Liver (tissue), 9 donors: Measurements from ENCODE around the gene LRPAP1. TPM values are rescaled to one million over a fixed set of nuclear protein-coding genes. Genes with fewer than 3 reads are reported as not detected.

Experiments used
- DNase-seq: peaks from one replicate; pipeline ENCODE4 v3.0.0-alpha.2; 2017; ENCODE audit warnings: low spot score
- H3K27ac ChIP-seq, 2 donors: one replicate each; pipeline ENCODE4 v1.7.0; 2013; ENCODE audit warnings: inconsistent platforms in 2 of 2, low read length in 2 of 2, control low read depth in 1 of 2, low read depth in 1 of 2, mild to moderate bottlenecking in 1 of 2
- H3K27me3 ChIP-seq, 4 donors: one replicate each; pipeline versions ENCODE4 v1.6.1 to v1.7.0; 2013; ENCODE audit warnings: low read length in 3 of 4, inconsistent platforms in 1 of 4, mild to moderate bottlenecking in 1 of 4, moderate library complexity in 1 of 4; ENCODE audit not compliant: control insufficient read depth in 4 of 4, insufficient read depth in 4 of 4
- H3K36me3 ChIP-seq, 4 donors: one replicate each; pipeline versions ENCODE4 v1.6.1 to v1.7.0; 2013; ENCODE audit warnings: low read length in 3 of 4, mild to moderate bottlenecking in 3 of 4, low read depth in 1 of 4, moderate library complexity in 1 of 4; ENCODE audit not compliant: control insufficient read depth in 4 of 4, insufficient read depth in 3 of 4
- H3K4me1 ChIP-seq, 4 donors: one replicate each; pipeline versions ENCODE4 v1.6.1 to v1.7.0; 2013; ENCODE audit warnings: low read length in 3 of 4, mild to moderate bottlenecking in 3 of 4, moderate library complexity in 1 of 4; ENCODE audit not compliant: control insufficient read depth in 4 of 4, insufficient read depth in 4 of 4
- H3K4me3 ChIP-seq, 3 donors: one replicate each; pipeline versions ENCODE4 v1.6.1 to v1.7.0; 2013; ENCODE audit warnings: low read length in 3 of 3, control low read depth in 1 of 3, low read depth in 1 of 3, mild to moderate bottlenecking in 1 of 3
- H3K9ac ChIP-seq, 2 donors: one replicate each; pipeline ENCODE4 v1.7.0; 2013; ENCODE audit warnings: low read length in 2 of 2, mild to moderate bottlenecking in 2 of 2, moderate library complexity in 2 of 2, control low read depth in 1 of 2, low read depth in 1 of 2
- H3K9me3 ChIP-seq, 4 donors: one replicate each; pipeline versions ENCODE4 v1.6.1 to v1.7.0; 2013; ENCODE audit warnings: low read length in 3 of 4; ENCODE audit not compliant: control insufficient read depth in 4 of 4
- CTCF ChIP-seq: fragments of 150-350 bp; IDR thresholded peaks from 2 replicates; pipeline ENCODE4 v1.5.1; 2017; ENCODE audit warnings: improper control_type of control experiment, low read depth, low read length; ENCODE audit not compliant: missing input control
- FOXA1 ChIP-seq: IDR thresholded peaks from 2 replicates; pipeline ENCODE4 v1.6.1; 2016; ENCODE audit warnings: antibody characterized with exemption
- FOXA2 ChIP-seq: IDR thresholded peaks from 2 replicates; pipeline ENCODE4 v1.6.1; 2016; ENCODE audit warnings: antibody characterized with exemption
- GABPA ChIP-seq, 2 donors: IDR thresholded peaks in 1 of 2; conservative IDR thresholded peaks in 1 of 2; 2 replicates each; pipeline ENCODE4 v1.6.1; 2016; ENCODE audit warnings: antibody characterized with exemption in 2 of 2, mild to moderate bottlenecking in 1 of 2, moderate library complexity in 1 of 2
- HNF4A ChIP-seq, 2 donors: conservative IDR thresholded peaks; 2 replicates each; pipeline ENCODE4 v1.6.1; 2016; ENCODE audit warnings: antibody characterized with exemption in 2 of 2, mild to moderate bottlenecking in 2 of 2
- HNF4G ChIP-seq: IDR thresholded peaks from 2 replicates; pipeline ENCODE4 v1.6.1; 2016; ENCODE audit warnings: antibody characterized with exemption
- JUND ChIP-seq, 2 donors: IDR thresholded peaks; 2 replicates each; pipeline ENCODE4 v1.6.1; 2016; ENCODE audit warnings: antibody characterized with exemption in 2 of 2
- NR2F2 ChIP-seq: IDR thresholded peaks from 2 replicates; pipeline ENCODE4 v1.6.1; 2016; ENCODE audit warnings: antibody characterized with exemption
- RAD21 ChIP-seq, 2 donors: IDR thresholded peaks; 2 replicates each; pipeline ENCODE4 v1.6.1; 2016; ENCODE audit warnings: antibody characterized with exemption in 2 of 2, mild to moderate bottlenecking in 2 of 2
- REST ChIP-seq: IDR thresholded peaks from 2 replicates; pipeline ENCODE4 v1.6.1; 2016; ENCODE audit warnings: antibody characterized with exemption, mild to moderate bottlenecking
- RXRA ChIP-seq, 2 donors: IDR thresholded peaks; 2 replicates each; pipeline ENCODE4 v1.6.1; 2017 to 2018; ENCODE audit warnings: antibody characterized with exemption in 2 of 2, mild to moderate bottlenecking in 1 of 2
- SP1 ChIP-seq: IDR thresholded peaks from 2 replicates; pipeline ENCODE4 v1.6.1; 2018; ENCODE audit warnings: antibody characterized with exemption, mild to moderate bottlenecking
- TAF1 ChIP-seq: conservative IDR thresholded peaks from 2 replicates; pipeline ENCODE4 v1.6.1; 2016; ENCODE audit warnings: antibody characterized with exemption, mild to moderate bottlenecking
- YY1 ChIP-seq: IDR thresholded peaks from 2 replicates; pipeline ENCODE4 v1.6.1; 2016; ENCODE audit warnings: antibody characterized with exemption, mild to moderate bottlenecking
- WGBS: extraction: QIAGEN DNeasy Blood & Tissue Kit; methylation state at CpG from one replicate; pipeline ENCODE4 v1.1.7; 2013; 5-methylcytosine and 5-hydroxymethylcytosine counted together
- polyA plus RNA-seq, 2 donors: library from polyadenylated mRNA; stranded (reverse) in 1 of 2; unstranded in 1 of 2; fragments of 200-250 nt in 1 of 2; fragments of >200 nt in 1 of 2; fragmentation: Nextera tagmentation in 1 of 2; extraction: Ambion mirVana in 1 of 2; gene quantifications; one replicate each; pipeline versions ENCODE4 v1.2.1 to v1.2.3, GENCODE V29; 2013 to 2015
- total RNA-seq, 2 donors: library from RNA; depleted of rRNA; stranded (reverse); fragments of >200 nt; gene quantifications; one replicate each; pipeline ENCODE4 v1.2.3, GENCODE V29; 2014
- TF ChIP-seq, protein P1 (sequence below): IDR thresholded peaks from 2 replicates; pipeline ENCODE4 v1.6.1; 2016; ENCODE audit warnings: antibody characterized with exemption
- TF ChIP-seq, protein P2 (sequence below): IDR thresholded peaks from 2 replicates; pipeline ENCODE4 v1.6.1; 2016; ENCODE audit warnings: antibody characterized with exemption
- donor health status: healthy.
- donor health status: healthy.
- donor health status: healthy.
- donor health status: healthy.
- donor health status: healthy.

The LRPAP1 gene
- total and polyA plus RNA-seq, 4 donors = 46.1 to 134 (median 108) TPM

DNA sequence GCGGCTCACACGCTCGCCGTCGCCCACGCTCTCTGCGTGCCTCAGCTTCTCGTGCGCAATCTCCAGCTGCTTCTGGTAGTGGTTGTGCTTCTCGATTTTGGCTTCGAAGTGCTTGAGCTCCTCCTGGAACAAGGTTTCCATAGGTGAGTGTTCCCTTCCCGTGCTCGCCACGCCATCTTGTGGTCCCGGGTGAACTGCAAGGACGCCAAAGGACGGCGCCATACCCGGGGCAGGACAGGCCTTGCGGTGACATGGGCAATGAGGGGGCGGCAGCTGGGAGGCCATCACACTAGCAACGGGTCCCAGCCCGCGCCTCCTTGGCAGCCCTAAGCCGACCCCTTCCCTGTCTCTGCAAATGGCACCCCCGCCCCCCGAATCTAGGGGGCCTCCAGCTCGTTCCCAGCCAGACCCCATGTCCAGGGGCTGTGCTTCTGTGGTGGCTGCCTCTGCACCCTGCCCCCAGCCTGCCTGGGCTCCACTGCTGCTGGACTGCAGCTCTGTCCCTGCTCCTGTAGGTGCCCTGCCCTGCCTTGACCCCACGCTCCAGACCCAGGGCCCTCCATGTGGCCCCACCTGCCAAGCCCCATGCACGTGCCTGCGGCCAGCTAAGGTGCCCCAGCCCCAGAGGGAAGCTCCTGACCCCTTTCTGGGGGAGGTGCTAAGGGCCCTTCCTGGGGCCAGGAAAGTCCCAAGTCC lies 17.3 kb downstream of the LRPAP1 start (continued):
- TF ChIP-seq, protein P1, sequence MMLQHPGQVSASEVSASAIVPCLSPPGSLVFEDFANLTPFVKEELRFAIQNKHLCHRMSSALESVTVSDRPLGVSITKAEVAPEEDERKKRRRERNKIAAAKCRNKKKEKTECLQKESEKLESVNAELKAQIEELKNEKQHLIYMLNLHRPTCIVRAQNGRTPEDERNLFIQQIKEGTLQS = no peak
- no peak for TF ChIP-seq SP1
- no peak for TF ChIP-seq RAD21 (IDR thresholded peaks at IDR 0.05)
- no peak for TF ChIP-seq FOXA2
- TF ChIP-seq, protein P2, sequence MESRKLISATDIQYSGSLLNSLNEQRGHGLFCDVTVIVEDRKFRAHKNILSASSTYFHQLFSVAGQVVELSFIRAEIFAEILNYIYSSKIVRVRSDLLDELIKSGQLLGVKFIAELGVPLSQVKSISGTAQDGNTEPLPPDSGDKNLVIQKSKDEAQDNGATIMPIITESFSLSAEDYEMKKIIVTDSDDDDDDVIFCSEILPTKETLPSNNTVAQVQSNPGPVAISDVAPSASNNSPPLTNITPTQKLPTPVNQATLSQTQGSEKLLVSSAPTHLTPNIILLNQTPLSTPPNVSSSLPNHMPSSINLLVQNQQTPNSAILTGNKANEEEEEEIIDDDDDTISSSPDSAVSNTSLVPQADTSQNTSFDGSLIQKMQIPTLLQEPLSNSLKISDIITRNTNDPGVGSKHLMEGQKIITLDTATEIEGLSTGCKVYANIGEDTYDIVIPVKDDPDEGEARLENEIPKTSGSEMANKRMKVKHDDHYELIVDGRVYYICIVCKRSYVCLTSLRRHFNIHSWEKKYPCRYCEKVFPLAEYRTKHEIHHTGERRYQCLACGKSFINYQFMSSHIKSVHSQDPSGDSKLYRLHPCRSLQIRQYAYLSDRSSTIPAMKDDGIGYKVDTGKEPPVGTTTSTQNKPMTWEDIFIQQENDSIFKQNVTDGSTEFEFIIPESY = no peak
- no peak for TF ChIP-seq FOXA1
- no peak for TF ChIP-seq RXRA (IDR thresholded peaks at IDR 0.05)

DNA sequence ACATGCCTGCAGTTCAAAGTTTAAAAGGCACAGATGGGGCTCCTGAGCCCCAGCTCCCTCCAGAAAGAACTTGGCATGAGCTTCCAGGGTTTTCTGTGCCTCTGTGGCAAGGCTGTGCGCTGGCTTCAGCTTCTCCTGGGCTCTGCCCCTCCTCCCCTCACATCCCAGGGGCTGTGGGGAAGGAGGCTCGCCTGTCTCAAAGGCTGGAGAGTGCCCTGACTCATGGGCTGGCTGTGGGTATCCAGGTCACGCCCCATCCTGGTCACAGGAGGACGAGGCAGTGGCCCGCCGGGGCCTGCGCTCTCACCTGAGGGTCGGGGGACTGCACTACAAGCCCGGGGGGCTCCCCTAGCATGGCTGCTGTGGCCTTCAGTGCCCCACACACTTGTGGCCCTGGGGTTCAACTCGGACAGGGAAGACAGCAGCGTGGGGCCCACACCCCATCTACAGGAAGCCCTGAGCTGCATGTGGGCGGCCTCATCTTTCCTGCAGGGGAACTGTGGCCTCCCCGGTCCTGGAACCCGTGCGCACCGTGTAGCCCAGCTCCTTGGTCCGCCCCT lies 17.9 kb downstream of the LRPAP1 start:
- Histone ChIP-seq H3K36me3 (peaks cover 27 to 88% (median 44%) of the 10 kb centered on the region in 4 donors), H3K9ac (no peak overlapping the region), H3K4me3 (no peak overlapping the region), H3K9me3 (no peaks in the 10 kb centered on the region), H3K27ac (no peak overlapping the region), H3K4me1 (no peaks in the 10 kb centered on the region), H3K27me3 (no peaks in the 10 kb centered on the region)
- no peak for DNase-seq
- 94% methylated on average over 17 of the region's 17 CpGs for WGBS
- TF ChIP-seq HNF4G = no peak
- no peak for TF ChIP-seq RXRA (IDR thresholded peaks at IDR 0.05)
- no peak for TF ChIP-seq TAF1
- TF ChIP-seq REST = no peak
- TF ChIP-seq FOXA1 = no peak
- TF ChIP-seq YY1 = no peak
- no peak for TF ChIP-seq SP1
- TF ChIP-seq FOXA2 = no peak
- no peak for TF ChIP-seq NR2F2
- TF ChIP-seq JUND (IDR thresholded peaks at IDR 0.05) = no peak
- no peak for TF ChIP-seq CTCF
- no peak for TF ChIP-seq GABPA (IDR thresholded peaks at IDR 0.05 in 1 of 2, conservative IDR thresholded peaks at IDR 0.05 in 1 of 2)
- no peak for TF ChIP-seq HNF4A (conservative IDR thresholded peaks at IDR 0.05)
